ENCODE data around the gene LIFR.

Gene LIFR

GRCh38 chr5:38426986-38427950, 129.2 kb downstream of the LIFR start:
- DNase-seq, result no peak

- DNase-seq, result no peak
Measured at GRCh38 chr5:38426490-38426889, 130.0 kb downstream of the LIFR start.

All from islet precursor cell (in vitro differentiated cells).